HG02763 (cell line): ENCODE measurements around the gene NME8.

Experiments used
- ATAC-seq: cut with Tn5 transposase; IDR thresholded peaks from one replicate; pipeline ENCODE4 v1.9.1; 2021; ENCODE audit warnings: mild to moderate bottlenecking, moderate library complexity; ENCODE audit not compliant: unreplicated experiment

Gene NME8

DNA sequence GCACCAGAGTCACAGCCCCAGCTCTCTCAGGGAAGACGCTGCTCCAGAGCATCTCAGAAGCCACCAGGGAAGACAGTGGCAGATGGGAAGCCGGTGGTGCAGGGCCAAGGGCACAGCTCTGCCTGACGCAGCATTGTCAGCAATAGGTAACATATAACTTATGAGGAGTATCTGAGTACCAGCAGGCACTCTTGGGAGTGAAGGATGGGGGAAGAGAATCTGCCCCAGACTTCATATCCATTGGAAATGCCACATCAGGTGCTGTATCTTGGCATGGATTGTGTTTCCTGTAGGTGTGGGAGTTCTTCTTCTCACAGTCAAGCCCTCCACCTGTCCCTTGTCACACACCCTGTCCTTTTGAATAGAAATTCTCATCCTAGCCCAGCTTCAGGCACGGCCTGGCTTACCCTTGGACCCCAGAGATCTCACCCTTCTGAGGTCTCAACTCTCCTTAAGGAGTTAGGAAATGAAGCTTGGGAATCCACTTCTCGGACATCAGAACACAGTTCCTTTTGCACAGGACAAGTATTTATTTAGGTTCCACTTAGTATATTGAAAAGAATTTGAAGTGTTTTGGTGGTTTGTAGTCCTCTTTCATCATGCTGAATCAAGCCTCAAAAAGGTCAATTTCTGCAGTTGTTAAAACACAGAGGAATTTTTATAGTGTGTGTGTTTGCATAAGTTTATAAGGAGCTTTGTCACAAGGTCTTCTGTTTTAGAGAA, 82.0 kb downstream of the NME8 start:
- ATAC-seq, result no peak

DNA sequence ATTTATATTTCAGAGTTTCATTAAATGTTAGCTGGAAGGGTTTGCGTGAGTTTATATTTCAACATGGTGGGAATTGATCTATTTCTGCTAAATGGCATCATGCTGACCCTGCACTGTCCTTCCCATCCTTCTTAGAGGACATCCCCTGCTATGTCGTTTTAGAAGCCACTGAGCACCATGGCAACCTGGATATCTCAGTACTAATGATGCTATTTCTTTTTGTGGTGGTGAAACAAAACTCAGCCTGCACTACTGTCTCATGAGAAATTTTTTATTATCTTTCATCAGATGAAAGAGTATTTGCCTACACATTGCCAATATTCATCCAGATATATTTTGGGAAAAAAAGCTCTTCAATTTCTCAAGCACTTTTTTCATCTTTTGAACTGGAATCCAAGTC, 84.1 kb downstream of the NME8 start:
- no peak for ATAC-seq

DNA sequence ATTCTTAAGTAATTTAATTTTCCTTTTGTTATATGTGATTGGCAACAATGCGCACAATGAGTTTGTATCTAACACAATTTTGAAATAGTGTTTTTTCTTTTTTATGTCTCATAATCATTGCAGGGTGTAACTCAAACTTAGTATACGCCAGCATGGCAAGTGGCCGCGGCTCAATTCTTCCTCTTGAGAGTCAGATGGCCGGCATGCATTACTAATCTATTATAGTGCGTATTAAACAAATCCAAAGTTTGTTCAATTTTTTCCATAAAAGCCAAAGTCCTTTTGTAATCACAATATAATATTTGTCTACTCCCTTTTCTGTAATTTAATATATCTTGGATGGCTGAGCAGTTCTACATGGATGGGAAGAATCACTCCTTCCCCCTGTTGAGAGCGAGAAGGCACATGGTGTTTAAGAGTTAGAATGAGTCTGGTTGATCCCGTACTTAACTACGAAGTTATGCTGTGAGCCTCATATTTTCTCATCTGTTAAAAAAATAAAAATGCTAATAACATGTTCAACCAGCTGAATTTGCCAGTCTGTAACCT, 84.7 kb downstream of the NME8 start:
- no peak for ATAC-seq

DNA sequence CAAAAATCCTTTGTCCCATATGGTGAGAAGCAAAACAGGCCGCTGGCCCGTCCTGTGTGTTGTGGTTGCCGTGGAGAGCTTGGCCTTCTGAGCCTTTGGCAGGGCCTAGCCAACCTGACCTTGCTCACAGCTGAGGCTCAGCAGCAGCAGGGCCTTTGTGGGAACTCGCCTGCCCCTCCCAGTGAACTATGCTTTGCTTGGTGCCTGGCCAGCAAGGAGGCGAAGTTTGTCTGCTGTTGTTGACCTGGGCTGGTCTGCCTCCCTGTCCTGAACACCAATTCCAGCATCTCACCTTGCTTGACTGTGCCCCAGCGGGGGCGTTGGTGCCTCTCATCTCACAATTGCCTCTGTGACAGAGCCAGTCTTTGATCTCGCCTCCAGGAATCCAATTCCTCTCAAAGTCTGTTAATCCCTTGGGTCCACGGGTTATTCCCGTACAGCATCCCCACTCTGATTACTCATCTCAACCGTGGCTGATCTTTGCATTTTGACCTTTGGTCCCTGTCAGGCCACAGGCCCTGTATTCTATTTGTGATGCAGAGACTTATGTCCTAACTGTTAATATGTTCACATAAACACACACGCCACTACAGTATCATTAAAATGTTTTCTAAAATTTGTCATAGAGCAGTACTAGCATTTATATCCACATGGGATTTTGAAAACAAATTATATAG, 94.7 kb downstream of the NME8 start:
- no peak for ATAC-seq

DNA sequence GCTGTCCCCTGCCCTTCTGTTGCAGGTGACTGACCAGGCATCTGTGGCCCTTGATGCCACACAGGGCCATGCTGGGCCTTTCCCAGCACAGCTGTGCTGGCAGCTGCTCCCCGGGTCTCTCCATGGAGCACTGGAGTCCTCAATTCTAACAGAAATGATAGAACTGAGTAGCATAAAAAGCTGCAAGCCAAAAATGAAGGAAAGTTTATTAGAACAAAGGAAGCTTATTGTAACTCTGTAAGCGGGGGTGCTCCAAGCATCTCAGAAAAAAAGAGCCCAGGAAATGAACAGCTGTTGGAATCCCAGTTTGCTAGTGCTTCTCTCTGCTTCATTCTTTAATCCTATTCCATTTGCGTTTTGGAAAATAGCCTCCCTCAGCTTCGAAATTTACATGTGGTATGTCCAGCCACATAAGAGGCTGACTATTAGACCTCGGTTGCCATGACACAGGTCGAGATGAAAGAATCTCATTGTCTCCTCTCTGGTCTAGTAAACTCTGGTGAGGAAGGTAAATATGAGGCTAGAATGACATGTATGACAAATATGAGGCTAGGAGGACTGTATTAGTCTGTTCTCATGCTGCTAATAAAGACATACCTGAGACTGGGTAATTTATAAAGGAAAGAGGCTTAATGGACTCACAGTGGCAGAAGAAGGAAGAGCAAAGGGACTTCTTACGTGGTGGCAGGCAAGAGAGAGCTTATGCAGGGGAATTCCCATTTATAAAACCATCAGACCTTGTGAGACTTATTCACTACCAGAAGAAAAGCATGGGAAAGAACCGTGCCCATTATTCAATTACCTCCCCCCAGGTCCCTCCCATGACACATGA, 95.7 kb downstream of the NME8 start:
- ATAC-seq, result no peak

DNA sequence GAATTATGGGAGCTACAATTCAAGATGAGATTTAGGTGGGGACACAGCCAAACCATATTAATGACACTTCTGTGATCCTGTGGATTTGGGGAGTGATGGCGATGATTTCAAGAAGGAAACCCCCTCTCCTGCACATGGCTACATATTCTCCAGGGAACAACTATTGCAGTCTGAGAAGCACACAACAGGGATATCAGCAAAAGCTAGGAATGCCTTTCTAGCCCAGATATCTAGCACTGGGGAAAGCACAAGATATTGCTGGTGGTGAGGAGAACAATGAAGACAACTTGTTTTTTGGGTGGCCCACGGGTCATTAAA, 96.3 kb downstream of the NME8 start:
- no peak for ATAC-seq

DNA sequence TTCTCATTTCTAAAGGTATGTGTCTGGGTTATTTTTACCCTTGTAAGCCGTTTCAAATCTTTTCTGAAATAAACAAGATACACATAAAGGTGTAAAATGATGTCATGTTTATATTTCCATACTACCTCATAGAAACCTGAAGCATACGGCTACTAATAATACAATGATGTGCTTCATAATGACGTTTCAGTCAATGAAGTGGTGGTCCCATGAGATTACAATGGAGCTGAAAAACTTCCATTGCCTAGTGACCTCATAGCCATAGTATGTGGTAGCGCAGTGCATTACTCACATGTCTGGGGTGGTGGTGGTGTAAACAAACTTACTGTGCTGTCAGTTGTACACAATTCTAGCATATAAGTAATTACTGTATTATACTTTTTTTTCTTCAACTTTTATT, 96.9 kb downstream of the NME8 start:
- no peak for ATAC-seq

DNA sequence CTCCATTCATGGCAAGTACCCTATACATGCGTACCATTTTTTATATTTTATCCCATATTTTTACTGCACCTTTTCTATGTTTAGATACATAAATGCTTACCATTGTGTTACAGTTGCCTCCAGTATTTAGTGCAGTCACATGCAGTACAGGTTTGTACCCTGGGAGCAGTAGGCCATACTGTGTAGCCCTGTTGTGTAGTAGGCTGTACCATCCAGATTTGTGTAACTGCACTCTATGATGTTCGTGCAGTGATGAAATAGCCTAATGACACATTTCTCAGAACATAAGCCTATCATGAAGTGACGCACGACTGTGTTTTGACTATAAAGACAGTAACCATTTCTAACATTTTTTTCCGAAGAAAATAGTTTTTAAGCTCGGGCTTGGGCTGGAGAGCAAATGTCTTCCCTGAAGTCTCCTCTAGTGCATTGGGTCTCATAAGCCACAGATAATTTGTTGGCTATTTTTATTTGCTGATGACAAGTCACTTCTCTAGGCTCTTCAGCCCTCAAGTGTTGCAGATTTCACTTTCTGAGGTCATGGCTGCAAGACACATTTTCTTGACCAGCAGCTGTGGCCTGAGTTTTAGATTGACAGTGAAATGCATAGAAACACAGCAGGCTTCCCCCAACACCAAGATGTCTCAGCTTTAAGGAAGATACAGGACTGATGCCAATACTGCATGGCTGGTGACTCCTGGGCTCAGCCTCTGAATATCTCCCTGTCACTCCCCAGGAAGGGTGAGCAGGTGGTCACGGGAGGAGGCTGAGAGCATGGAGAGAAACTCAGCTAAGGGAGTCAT, 98.9 kb downstream of the NME8 start:
- no peak for ATAC-seq

DNA sequence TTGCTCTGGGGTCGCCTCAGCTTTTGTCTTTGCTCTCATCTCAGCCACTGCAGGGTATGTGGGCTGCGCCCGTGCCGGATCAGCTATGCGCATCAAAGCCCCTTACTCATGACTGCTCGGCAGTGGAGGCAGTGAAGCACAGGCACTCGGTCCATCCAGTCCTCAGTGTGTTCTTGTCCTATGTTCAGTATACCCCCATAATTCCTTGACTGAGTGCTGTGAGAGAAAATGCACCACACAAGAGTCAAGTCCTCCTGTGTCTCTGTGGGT, 99.5 kb downstream of the NME8 start:
- no peak for ATAC-seq
